ENCODE data around the gene ARHGEF35.
"Not testable (repeated sequence)": the region's sequence is repeated elsewhere in the genome, so short reads cannot be mapped to it uniquely, and the experiment has no call there.

The ARHGEF35 gene

DNA sequence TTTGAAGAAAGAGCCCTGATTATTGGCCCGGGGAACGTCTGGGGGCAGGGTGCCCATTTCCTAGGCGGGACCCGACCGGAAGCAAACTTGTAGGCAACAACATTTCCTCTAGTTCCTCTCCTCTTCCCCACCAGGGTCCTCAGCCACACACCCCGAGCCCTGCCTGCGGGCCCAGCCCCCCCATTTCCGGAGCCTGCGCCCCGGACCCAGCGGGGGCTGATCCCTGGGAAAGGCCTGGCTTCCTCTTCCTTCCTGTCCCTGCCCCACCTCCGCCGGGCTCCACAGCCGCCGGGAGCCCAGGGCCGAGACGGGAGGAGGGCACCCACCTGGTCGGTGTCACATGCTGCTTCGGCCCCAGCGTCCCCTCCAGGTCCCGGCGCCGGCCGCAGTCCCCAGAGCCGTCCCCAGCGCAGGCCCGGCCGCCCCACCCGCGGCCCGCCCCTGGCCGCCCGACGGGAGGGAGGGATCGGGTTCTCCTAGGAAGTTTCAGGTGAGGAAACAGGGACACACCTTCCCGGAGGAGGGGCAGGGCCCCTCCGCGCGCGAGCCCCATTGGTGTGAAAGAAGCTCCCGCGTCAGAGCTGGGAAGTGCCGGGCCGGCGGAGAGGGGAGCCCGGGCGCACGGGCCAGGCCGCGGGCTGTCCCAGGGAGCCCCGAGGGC is at the start of gene ARHGEF35:
TSS of gene ARHGEF35 (minus strand) at position 622 of the 661 bp plus-strand sequence. CDS start 7,450 bp downstream, outside the sequence.
- not testable (repeated sequence) for DNase-seq (ENCODE audit: low spot score)

- not testable (repeated sequence) for DNase-seq (ENCODE audit: low spot score)
These were observed 49.7 kb upstream of the ARHGEF35 start for GRCh38 chr7:144245372-144245771.

DNA sequence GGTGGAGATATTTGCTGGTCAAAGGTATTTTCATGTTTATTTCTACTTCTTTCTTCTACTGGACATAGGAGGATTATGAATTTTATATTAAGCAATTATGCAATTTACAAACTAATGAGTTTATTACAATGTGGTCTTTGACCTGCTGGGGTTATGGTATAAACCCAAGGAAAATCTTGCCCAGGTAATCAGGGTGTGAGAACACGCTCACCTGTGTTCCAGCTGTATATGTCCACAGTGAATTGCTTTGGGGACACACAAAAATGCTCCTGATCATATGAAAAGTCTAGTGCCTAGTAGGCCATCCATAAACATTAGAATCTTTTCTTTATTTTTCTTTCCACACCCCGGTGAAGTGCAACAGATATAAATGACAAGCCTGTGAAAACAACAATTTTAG is 43.7 kb upstream of the ARHGEF35 start, which contains the start of gene OR2A42:
TSS of gene OR2A42 (minus strand) at position 241 of the 400 bp plus-strand sequence. CDS start 6,762 bp downstream, outside the sequence.
- not testable (repeated sequence) for DNase-seq (ENCODE audit: low spot score)

- DNase-seq (ENCODE audit: low spot score) = not testable (repeated sequence)
These were observed 43.0 kb upstream of the ARHGEF35 start for GRCh38 chr7:144238530-144239082.

GRCh38 chr7:144233039-144233438 is 37.4 kb upstream of the ARHGEF35 start:
- not testable (repeated sequence) for DNase-seq (ENCODE audit: low spot score)

DNA sequence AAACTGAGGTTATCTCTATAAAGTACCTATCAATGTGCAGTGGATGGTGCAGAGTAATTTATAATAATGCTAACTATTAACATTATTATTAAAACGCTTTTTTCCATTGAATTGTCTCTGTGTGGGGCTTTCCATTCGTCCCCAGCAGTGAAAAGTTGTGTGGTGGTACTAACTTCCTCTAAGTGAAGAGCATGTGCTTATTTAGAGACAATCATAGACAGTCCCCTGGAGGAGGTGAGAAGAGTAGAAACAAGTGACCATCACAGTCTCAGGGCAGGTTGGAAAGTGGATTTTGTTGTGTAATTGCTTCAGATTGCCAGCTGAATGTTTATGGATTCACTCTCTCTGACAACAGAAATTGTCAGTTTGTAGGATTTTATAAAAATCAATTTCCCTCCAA is 35.4 kb upstream of the ARHGEF35 start:
- not testable (repeated sequence) for DNase-seq (ENCODE audit: low spot score)

DNA sequence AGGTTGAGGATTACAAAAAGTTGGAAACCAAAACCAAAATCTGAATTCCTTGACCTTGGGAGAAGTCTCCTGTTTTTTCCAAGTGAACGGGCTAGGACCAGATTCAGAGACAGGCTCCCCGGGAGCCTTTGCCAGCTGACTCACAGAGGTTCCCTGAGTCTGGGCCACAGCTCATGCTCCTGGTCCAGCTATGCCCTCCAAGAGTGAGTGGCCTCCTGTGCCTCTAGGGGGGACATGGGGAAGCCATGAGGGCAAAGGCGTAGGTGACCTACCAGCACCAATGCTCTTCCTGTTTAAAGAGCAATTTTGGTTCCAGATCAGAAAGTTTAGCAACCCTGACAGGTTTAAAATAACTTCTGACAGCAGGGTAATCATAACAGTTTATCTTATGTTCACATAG is 33.2 kb upstream of the ARHGEF35 start:
- DNase-seq (ENCODE audit: low spot score) = not testable (repeated sequence)

DNA sequence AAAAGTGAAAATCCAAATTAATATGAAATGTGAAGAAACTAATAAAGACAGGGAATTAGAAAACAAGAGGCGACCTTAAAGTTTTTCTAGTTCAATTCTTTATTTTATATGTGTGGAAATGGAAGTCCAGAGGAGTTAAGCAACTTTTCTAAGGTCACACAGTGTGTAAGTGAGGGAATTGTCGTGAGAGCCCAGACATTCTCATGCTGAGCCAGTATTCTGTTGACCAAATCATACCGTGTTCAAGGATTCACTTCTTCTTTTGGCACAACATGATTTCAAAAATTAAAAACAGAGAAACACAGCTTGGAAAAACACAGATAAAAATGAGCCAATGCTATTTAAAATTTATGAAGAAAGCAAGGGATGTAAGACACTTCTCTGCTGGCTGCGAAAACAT is 31.2 kb upstream of the ARHGEF35 start:
- DNase-seq (ENCODE audit: low spot score) = not testable (repeated sequence)

- DNase-seq (ENCODE audit: low spot score) = not testable (repeated sequence)
These were observed 28.0 kb upstream of the ARHGEF35 start for GRCh38 chr7:144223675-144224074.

DNA sequence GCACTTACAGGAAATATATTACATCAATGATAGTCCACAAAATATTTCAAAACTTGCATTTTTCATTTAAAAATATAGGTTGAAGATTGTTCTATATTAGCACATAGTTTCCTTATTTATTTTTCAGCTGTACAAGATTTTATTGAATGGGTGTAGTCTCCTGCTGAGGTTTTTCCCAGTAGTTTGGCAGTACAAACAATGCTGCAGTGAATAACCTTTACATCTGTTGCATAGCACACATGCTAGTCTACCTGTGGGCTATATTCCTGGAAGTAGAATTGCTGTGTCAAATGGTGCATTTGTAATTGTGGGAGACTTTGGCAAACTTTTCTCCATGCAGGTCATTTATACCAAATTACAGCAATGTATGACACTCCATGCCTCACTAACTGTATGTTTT is 24.9 kb upstream of the ARHGEF35 start:
- DNase-seq (ENCODE audit: low spot score) = not testable (repeated sequence)

- not testable (repeated sequence) for DNase-seq (ENCODE audit: low spot score)
These were observed 23.5 kb upstream of the ARHGEF35 start for GRCh38 chr7:144219149-144219548.

- DNase-seq (ENCODE audit: low spot score) = not testable (repeated sequence)
These were observed 22.9 kb upstream of the ARHGEF35 start for GRCh38 chr7:144218581-144218980.

DNA sequence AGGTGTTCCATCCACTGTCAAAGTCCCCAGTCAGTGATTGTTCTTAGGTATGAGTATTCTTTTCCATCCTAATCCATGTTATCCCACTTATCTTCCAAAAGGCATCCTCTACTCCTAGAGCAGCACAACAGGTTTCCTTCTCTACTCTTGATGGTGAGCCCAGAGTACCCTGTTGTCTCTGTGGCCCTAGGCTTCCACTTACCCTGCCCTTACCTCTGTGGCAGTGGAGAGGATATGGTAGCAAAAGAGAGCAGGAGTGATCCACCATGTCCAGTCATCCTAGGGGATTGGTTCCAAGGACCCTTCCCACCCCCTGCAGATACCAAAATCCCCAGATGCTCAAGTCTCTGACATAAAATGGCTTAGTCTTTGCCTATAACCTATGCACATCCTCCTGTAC is 21.6 kb upstream of the ARHGEF35 start:
- not testable (repeated sequence) for DNase-seq (ENCODE audit: low spot score)

DNA sequence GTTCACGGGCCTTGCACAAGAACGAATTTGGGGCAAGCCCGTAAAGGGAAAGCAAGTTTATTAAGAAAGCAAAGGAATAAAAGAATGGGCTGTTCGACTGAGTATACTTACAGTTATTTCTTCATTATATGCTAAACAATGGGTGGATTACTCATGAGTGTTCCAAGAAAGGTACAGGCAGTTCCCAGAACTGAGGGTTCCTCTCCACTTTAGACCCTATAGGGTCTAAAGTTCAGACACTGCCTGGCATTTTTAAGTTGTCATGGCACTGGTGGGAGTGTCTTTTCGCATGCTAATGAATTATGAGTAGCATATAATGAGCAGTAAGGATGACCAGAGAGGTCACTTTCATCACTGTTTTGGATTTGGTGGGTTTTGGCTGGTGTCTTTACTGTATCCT is 9.7 kb upstream of the ARHGEF35 start:
- not testable (repeated sequence) for DNase-seq (ENCODE audit: low spot score)

DNA sequence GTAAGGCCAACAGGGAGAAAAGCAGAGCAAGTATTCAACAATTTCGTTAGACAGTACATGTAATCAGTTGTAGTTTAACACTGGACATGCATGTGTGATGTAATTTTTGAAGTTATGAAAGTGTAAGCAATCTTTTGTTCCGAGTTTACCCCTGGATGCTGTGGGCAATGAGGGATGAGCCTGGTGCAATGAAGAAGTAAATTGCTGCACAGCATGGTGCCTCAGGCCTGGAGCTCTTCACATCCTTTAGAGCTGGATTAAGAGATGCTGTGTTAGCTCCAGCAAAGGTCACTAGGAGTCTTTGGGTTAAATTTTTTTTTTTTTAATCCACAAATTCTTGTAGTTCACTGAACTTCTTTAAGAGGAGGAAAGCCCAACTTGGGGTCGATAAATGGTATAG is 7.5 kb upstream of the ARHGEF35 start:
- DNase-seq (ENCODE audit: low spot score) = not testable (repeated sequence)

- not testable (repeated sequence) for DNase-seq (ENCODE audit: low spot score)
These were observed 6.3 kb upstream of the ARHGEF35 start for GRCh38 chr7:144201978-144202377.

DNA sequence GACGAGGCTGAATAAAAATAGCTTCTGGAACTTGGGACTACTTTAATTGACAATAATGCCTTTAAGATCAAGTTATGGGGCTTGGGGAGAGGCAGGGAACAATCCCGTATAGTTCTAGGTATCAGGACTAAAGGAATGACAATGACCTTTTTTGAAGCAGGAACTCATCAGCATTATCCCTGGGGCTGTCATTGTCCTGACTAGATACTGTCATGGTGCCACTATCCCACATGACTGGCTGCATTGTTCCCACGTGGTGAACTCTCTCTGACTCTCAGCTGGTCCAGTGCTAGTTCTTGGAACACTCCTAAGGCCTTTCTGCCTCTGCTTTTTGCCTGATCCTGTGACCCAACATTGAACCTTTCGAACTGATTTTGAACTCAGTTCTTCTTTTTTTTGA is 3.3 kb upstream of the ARHGEF35 start:
- DNase-seq (ENCODE audit: low spot score) = not testable (repeated sequence)

DNA sequence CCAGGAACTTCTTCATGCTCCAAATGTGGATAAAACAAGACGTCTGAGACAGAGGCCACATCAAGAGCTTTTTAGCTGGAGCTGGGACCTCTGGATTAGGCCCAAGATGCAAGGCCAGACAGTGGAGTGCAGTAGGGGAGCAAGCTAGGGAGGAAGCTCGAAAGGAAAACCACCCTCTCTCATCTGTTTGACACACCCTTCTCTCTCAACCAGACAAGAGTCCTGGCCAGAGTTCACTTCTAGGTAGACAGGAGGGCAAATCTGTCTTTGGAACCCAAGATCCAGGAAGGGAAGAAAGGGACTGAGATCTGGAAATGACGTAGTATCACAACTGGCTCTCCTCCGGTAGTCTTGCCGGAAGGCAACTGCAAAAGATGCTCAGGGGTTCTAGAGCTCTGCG is 1.2 kb downstream of the ARHGEF35 start:
- not testable (repeated sequence) for DNase-seq (ENCODE audit: low spot score)

- not testable (repeated sequence) for DNase-seq (ENCODE audit: low spot score)
These were observed 1.9 kb downstream of the ARHGEF35 start for GRCh38 chr7:144193782-144194181.

DNA sequence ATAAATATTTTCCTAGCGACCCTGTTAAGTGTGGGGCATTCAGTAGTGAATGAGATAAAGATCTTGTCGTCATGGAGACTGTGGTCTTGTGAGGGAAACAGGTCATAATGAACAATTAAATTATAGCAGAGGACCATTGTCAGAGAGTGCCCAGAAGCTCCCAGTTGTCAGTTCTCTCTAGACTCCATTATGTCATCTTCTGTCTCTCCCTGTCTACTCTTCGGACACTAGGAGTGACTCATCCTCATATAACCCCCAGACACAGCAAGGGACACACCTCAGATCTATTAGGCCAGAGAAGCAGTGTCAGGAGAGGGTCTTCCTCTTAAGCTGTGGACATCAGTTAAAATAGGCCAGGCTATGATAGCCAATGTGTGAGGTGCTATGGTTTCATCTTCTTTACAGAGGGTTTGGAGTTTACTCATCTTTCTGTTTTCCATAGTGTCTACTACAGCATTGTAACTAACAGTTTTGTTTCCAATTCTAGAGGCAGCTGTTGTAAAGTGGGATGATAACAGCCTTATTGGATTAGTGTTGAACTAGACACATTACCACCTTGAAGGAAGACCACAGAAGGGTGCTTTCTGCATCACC is 7.0 kb downstream of the ARHGEF35 start:
- not testable (repeated sequence) for DNase-seq (ENCODE audit: low spot score)

GRCh38 chr7:144187848-144188247 is 7.8 kb downstream of the ARHGEF35 start:
- not testable (repeated sequence) for DNase-seq (ENCODE audit: low spot score)

GRCh38 chr7:144183166-144183565 is 12.5 kb downstream of the ARHGEF35 start, which contains the start of gene CTAGE4:
CTAGE4 (plus strand) TSS chr7:144183466; CDS start chr7:144183504, 38 bp downstream.
- DNase-seq (ENCODE audit: low spot score) = not testable (repeated sequence)

GRCh38 chr7:144179165-144179479 is 16.5 kb downstream of the ARHGEF35 start:
- DNase-seq (ENCODE audit: low spot score) = not testable (repeated sequence)
